ENCODE data around the gene PIGBOS1. TPM values are rescaled to one million over a fixed set of nuclear protein-coding genes. Genes with fewer than 3 reads are reported as not detected.
"Not testable (repeated sequence)": the region's sequence is repeated elsewhere in the genome, so short reads cannot be mapped to it uniquely, and the experiment has no call there.

Gene PIGBOS1
- total RNA-seq, 1 donor from 2014 or later = 6.4 TPM

GRCh38 chr15:55290528-55291057 is 28.3 kb downstream of the PIGBOS1 start:
- peak; percentile 54 for DNase-seq

GRCh38 chr15:55289746-55290527 is 29.0 kb downstream of the PIGBOS1 start, which contains the start of gene RAB27A:
Gene RAB27A, minus strand, starts transcription at chr15:55289813. Its CDS starts 54,879 bp downstream, at chr15:55234934.
- DNase-seq = peak; percentile 28

GRCh38 chr15:55289011-55289745 is 29.7 kb downstream of the PIGBOS1 start:
- no peak for DNase-seq

DNA sequence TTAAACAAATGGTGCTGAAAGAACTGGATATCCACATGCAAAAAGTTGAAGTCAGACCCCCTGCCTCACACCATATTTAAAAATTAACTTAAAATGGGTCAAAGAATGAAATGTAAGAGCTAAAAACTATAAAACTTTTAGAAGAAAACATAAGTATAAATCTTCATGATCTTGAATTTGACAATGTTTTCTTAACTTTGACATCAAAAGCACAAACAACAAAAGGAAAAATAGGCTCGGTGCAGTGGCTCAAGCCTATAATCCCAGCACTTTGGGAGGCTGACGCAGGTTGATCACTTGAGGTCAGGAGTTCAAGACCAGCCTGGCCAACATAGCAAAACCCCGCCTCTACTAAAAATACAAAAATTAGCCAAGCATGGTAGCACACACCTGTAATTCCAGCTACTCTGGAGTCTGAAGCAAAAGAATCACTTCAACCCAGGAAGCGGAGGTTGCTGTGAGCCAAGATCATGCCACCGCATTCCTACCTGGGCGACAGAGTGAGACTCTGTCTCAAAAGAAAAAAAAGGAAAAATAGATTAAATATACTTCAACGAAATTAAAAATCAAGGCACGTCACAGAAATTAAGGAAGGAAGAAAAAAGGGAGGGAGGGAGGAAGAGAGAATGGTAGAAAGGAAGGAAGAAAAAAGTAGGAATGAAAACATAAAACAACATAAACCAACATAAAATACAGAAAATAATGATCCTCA is 30.8 kb downstream of the PIGBOS1 start:
- DNase-seq = no peak

DNA sequence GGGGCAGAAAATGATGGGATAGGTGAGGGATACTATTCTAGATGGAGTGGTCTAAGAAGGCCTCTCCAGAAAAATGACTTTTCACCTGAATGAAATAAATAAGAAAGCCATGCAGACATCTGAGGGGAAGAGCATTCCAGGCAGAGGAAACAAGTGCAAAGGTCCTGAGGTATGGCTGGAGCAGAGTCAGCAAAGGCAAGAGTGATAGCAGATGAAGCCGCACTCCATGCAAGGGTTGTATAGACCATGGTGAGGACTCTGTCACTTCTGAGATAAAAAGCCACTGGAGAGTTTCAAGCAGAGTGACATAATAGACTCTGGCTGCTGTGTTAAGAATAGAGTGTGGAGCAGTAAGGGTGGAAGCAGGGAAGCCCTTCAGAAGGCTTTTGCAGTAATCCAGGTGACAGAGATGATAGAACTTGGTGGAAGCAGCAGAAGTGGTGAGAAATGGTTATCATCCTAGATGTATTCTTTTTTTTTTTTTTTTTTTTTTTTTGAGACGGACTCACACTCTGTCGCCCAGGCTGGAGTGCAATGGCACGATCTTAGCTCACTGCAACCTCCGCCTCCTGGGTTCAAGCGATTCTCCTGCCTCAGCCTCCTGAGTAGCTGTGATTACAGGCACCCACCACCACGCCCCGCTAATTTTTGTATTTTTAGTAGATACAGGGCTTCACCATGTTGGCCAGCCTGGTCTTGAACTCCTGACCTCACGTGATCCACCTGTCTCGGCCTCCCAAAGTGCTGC is 32.3 kb downstream of the PIGBOS1 start:
- not testable (repeated sequence) for DNase-seq

DNA sequence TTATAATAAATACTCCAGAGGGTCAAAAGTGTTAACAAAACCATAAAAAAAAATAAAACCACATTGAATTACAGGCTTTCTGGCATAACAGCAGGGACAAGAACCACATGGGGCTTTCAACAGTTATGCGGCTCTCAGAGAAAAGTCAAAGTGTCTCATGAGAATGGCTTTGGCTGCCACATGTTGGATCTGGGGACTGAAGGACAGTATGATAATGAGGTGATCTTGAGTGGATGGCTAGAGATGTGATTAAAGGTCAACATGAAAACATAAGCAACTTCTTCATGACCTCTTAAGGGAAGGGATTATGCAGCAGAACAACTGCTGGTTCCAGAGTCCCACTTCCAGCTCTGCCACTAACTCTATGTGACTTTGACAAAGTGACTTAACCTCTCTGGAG is 34.5 kb downstream of the PIGBOS1 start:
- DNase-seq = no peak

- DNase-seq = no peak
Measured at GRCh38 chr15:55283379-55284147, 35.4 kb downstream of the PIGBOS1 start.

- DNase-seq = no peak
Measured at GRCh38 chr15:55282284-55282833, 36.6 kb downstream of the PIGBOS1 start.

- DNase-seq = no peak
Measured at GRCh38 chr15:55281517-55282228, 37.2 kb downstream of the PIGBOS1 start.

GRCh38 chr15:55280589-55280988 is 38.3 kb downstream of the PIGBOS1 start:
- DNase-seq = not testable (repeated sequence)

GRCh38 chr15:55279746-55280351 is 39.1 kb downstream of the PIGBOS1 start:
- no peak for DNase-seq

GRCh38 chr15:55279100-55279745 is 39.7 kb downstream of the PIGBOS1 start:
- no peak for DNase-seq

DNA sequence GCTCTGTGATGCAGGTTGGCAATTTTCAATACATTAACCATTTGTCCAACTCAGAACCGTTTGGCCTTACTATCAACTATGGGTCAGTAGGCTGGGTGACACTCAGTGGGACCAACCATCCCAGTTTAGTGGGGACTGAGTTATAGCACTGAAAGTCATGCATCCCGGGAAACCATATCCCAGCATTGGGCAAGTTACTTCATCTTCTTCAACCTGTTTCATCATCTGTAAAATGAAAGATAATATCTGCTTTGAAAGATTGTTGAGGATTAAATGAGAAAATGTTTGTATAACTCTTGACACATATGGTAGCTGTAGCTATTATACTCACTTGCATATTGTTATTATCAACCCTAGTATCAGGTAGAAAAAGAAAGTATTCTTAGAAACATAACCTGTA is 41.2 kb downstream of the PIGBOS1 start:
- no peak for DNase-seq

GRCh38 chr15:55277116-55277564 is 41.8 kb downstream of the PIGBOS1 start:
- DNase-seq = no peak

- no peak for DNase-seq
Measured at GRCh38 chr15:55276324-55276723, 42.6 kb downstream of the PIGBOS1 start.

DNA sequence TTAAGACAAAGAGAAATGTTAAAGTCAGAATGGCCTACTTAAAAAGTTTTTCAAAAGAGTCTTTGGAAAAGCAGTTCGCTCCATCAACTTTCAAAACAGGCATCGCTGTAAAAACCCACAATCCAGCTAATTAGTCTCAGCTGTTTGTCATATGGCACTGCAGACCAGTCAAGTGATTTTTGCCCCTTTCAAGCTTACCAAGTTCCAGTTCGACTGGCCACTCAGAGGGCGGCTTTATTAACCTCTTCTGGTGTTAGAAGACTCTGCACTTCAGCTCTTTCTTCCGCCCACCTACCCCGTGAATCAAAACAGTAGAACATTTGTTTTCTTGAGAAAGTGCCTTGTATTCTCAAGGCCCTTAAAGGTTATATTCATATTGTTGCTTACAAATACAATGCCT is 48.6 kb downstream of the PIGBOS1 start:
- DNase-seq = no peak

GRCh38 chr15:55268176-55268695 is 50.7 kb downstream of the PIGBOS1 start:
- no peak for DNase-seq

- DNase-seq = no peak
Measured at GRCh38 chr15:55267401-55268175, 51.3 kb downstream of the PIGBOS1 start.

All from occipital lobe (tissue), 2 donors.